SK-N-MC (cell line): ENCODE data around the gene SLC50A1.

ENCODE experiments used
- DNase-seq: peaks from one replicate; pipeline ENCODE4 v3.0.0-alpha.2; 2011; ENCODE audit warnings: low read depth, low spot score
- H3K27ac ChIP-seq: fragments of 200-600 bp; sonication (generic); 2 replicates; pipeline ENCODE4 v1.5.1; 2016; ENCODE audit warnings: mixed run types
- H3K36me3 ChIP-seq: fragments of 200-600 bp; sonication (generic); 2 replicates; pipeline ENCODE4 v1.6.1; 2017; ENCODE audit warnings: antibody characterized with exemption, low read length, mixed read lengths; ENCODE audit not compliant: insufficient read depth
- H3K4me3 ChIP-seq: fragments of 200-600 bp; sonication (generic); 2 replicates; pipeline ENCODE4 v1.5.1; 2016
- H3K9ac ChIP-seq: fragments of 200-600 bp; sonication (generic); 2 replicates; pipeline ENCODE4 v1.8.0; 2017; ENCODE audit warnings: mixed run types, mixed read lengths; ENCODE audit not compliant: insufficient read length
- H3K9me3 ChIP-seq: fragments of 200-600 bp; sonication (generic); 2 replicates; pipeline ENCODE4 v1.6.1; 2017; ENCODE audit warnings: low read depth, mild to moderate bottlenecking, antibody characterized with exemption, low read length, moderate library complexity, mixed read lengths
- EZH2 ChIP-seq: fragments of 200-600 bp; sonication (generic); IDR thresholded peaks from one replicate; pipeline ENCODE4 v1.6.1; 2017; ENCODE audit warnings: antibody characterized with exemption
- FOXP2 ChIP-seq: optimal IDR thresholded peaks from 2 replicates; pipeline ENCODE3; 2011; ENCODE audit warnings: mild to moderate bottlenecking, moderate library complexity; ENCODE audit not compliant: insufficient read depth; ENCODE audit errors: extremely low read length, control extremely low read depth
- POLR2AphosphoS5 ChIP-seq: IDR thresholded peaks from 2 replicates; pipeline ENCODE4 v1.6.1; 2012; ENCODE audit warnings: mild to moderate bottlenecking, low read depth, low read length, borderline replicate concordance

Gene SLC50A1

DNA sequence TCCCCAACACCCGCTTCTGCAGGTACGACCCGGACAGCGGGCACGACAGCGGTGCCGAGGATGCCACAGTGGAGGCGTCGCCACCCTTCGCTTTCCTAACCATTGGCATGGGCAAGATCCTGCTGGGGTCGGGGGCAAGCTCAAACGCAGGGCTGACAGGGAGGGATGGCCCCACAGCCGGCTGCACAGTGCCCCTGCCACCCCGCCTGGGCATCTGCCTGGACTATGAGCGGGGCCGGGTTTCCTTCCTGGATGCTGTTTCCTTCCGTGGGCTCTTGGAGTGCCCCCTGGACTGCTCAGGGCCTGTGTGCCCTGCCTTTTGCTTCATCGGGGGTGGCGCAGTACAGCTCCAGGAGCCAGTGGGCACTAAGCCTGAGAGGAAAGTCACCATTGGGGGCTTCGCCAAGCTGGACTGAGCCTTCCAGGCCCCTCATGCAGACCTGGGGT, 48.1 kb downstream of the SLC50A1 start:
- Histone ChIP-seq H3K9ac (no peak overlapping the region), H3K27ac (no peak overlapping the region), H3K36me3 (peaks cover 6% of the 10 kb centered on the region; the same call in 1 of the 2 replicates), H3K9me3 (no peaks in the 10 kb centered on the region), H3K4me3 (no peak overlapping the region)
- no peak for DNase-seq
- TF ChIP-seq EZH2: no peak
- no peak for TF ChIP-seq POLR2AphosphoS5
- TF ChIP-seq FOXP2: no peak

DNA sequence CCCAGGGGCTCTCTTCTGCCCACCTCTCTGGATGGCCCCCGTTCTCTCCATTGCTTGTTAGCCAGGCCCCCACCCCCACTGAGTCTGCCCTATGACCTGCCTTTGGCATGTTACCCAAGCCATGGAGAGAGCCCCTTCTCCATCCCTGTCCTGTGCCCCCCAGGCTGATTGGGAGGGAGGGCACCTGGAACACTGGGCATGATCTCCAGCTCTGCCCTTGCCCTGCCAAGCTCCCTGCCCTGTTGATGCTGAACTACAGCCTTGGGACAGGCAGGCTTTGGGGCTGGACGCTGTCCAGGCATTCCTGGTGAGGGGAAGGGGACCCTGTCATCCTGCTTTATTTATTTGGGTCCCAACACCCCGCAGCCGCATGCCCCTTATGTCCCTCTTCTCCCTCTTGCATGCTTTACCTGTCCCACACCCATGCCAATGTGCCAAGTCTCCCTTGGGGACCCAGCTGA, 48.7 kb downstream of the SLC50A1 start:
- H3K4me3 ChIP-seq: no peak overlapping the region
- no peak overlapping the region for H3K9ac ChIP-seq
- H3K9me3 ChIP-seq: no peaks in the 10 kb centered on the region
- no peak for DNase-seq
- peaks cover 5% of the 10 kb centered on the region; the same call in 1 of the 2 replicates for H3K36me3 ChIP-seq
- no peak overlapping the region for H3K27ac ChIP-seq
- TF ChIP-seq FOXP2: no peak
- TF ChIP-seq POLR2AphosphoS5: no peak
- no peak for TF ChIP-seq EZH2

DNA sequence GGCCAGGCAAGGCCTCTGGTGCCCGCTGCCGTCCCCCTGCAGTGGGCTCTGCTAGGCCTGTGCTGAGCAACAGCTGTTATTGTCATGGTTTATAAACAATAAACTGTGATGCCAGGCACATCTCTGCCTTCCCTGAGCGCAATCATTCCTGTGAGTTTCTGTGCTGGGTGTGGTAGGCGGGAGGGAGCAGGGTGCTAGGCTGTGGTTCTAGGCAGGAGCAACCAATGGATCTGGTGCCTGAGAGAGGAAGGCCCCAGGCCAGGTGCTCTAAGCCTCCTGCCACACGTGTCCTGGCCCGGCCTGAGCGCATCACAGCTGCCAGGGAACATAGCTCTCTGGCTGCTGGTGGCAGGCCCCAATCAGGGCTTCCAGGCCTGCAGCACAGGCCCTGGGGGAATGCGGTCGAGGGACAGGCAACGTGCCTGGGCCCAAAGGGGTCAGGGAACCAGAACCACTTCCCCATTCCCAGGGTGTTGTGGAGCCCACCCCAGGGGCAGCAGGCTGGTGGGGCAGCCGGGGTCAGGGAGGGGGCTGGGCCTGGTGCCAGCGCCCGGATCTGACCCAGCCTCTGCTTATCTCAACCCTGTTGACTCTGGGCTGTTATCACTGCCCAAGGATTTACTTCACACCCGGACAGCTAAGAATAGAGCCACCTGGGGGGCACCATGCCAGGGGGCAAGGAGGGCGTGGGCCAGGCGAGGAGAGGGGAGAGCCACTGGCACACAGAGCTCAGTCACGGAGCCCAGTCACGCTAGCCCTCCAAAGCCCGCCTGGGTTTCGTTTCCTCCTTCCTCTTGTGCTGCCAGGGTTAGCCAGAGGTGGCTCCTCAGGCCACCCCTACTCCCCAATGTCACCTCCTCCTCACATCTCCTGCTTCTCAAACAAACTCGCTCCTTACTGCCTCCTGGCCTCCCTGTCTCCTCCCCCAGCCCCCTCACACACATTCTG, 49.5 kb downstream of the SLC50A1 start:
- H3K4me3 ChIP-seq: no peak overlapping the region
- H3K9me3 ChIP-seq: no peaks in the 10 kb centered on the region
- no peak overlapping the region for H3K27ac ChIP-seq
- H3K36me3 ChIP-seq: no peaks in the 10 kb centered on the region
- no peak for DNase-seq
- no peak overlapping the region for H3K9ac ChIP-seq
- TF ChIP-seq EZH2: no peak
- no peak for TF ChIP-seq POLR2AphosphoS5
- TF ChIP-seq FOXP2: no peak

DNA sequence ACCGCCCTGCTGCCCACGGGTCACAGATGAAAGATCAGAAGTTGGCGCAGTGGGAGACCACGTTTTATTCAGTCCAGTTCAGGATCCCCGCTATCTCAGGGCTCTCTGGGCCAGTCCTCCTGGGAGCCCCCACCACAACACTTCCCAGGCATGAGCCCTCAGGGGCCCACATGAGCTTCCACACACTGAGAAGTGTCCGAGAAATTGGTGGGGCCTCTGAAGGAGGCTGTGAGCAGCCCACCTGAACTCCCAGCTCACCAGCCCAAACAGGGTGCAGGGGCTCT, 50.1 kb downstream of the SLC50A1 start:
- Histone ChIP-seq H3K4me3 (no peak overlapping the region), H3K27ac (no peak overlapping the region), H3K9ac (no peak overlapping the region), H3K36me3 (no peaks in the 10 kb centered on the region), H3K9me3 (no peaks in the 10 kb centered on the region)
- DNase-seq: no peak
- TF ChIP-seq EZH2 (no peak), FOXP2 (no peak), POLR2AphosphoS5 (no peak)

DNA sequence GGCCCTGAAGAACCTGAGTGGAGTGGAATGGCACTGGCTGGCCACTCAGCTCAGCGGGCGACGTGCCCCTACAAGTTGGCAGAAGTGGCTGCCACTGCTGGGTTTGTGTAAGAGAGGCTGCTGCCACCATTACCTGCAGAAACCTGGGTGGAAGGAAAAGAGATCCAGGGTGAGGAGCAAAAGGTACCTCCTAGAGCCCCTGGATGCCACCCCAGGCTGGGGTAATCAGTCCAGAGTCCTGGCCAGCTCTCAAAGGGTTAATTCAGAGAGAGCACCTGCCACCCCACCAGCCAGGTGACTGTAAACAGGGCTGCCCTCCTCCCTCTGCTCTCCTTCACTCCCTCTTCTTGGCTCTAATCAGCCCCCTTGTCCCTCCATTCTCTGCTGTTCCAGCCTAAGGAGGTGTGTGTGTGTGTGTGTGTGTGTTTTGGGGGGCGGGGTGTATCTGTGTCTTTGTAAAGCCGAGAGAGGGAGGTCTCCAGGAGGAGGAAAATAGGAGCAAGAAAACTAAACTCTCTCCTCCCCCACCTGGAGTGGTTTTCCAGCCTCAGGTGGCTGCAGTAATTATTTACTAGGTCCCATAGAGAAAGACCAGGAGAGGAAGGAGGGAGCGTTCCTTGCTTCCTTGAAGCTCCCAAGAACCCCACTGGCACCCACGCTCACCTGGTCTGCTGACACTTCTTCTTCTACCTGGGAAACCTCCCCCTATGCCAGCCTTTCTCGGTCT, 50.6 kb downstream of the SLC50A1 start:
- DNase-seq: no peak
- Histone ChIP-seq H3K36me3 (no peaks in the 10 kb centered on the region), H3K4me3 (no peak overlapping the region), H3K27ac (no peak overlapping the region), H3K9me3 (no peaks in the 10 kb centered on the region), H3K9ac (no peak overlapping the region)
- TF ChIP-seq POLR2AphosphoS5 (no peak), EZH2 (no peak), FOXP2 (no peak)

DNA sequence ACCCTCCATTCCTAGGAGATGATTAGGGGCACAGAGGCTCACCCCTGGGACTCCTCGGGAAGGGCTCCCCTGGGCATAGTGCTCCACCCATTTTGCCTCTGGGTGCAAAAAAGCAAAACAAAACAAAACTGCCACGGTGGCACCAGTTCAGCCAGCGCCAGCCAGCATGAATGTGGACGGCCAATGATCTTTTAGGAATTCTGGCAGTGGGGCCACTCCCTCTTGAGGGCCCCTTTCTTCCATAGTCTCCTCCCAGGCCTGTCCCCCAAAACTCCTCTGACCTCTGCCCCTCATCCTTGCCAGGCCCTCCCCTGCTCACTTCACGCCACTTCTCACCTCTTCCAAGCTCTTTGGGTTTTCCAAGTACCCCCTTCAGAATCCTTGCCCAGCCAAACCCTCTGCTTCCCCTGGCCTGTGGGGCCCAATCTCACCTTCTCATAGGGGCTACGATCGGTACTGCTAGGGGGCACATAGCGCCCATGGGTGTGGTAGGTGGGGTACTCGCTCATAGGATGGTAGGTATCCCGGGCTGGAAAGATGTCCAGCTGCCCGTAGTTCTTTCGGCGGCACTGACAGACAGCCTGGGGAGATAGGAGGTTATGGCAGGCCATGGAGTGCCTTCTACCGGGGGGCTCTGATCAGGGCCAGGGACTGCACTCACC, 51.3 kb downstream of the SLC50A1 start:
- Histone ChIP-seq H3K27ac (no peak overlapping the region), H3K9ac (no peak overlapping the region), H3K4me3 (no peak overlapping the region), H3K36me3 (no peaks in the 10 kb centered on the region), H3K9me3 (no peaks in the 10 kb centered on the region)
- DNase-seq: no peak
- TF ChIP-seq FOXP2 (no peak), POLR2AphosphoS5 (no peak), EZH2 (no peak)

DNA sequence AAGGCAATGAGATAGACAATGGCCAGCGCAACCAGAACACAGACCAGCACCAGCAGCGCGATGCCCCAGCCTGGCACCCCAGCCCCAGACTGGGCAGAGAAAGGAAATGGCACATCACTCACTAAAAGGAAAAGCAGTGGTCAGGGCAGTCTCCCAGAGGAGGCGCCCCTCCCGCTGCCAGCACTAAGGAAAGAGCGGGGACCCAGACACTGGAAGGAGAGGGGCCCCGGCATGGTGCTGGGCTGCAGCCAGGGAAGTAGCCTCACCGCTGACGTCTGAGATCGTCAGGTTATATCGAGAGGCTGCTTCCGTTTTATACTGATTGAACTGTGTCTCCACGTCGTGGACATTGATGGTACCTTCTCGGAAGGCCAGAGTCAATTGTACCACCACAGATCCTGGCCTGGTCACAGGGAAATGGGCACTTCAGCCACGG, 51.8 kb downstream of the SLC50A1 start:
- H3K9me3 ChIP-seq: no peaks in the 10 kb centered on the region
- peak overlapping the region; percentile 4; the same call in 1 of the 2 replicates for H3K27ac ChIP-seq
- no peak for DNase-seq
- H3K36me3 ChIP-seq: no peaks in the 10 kb centered on the region
- no peak overlapping the region for H3K4me3 ChIP-seq
- H3K9ac ChIP-seq: no peak overlapping the region
- no peak for TF ChIP-seq POLR2AphosphoS5
- TF ChIP-seq FOXP2: no peak
- TF ChIP-seq EZH2: no peak

DNA sequence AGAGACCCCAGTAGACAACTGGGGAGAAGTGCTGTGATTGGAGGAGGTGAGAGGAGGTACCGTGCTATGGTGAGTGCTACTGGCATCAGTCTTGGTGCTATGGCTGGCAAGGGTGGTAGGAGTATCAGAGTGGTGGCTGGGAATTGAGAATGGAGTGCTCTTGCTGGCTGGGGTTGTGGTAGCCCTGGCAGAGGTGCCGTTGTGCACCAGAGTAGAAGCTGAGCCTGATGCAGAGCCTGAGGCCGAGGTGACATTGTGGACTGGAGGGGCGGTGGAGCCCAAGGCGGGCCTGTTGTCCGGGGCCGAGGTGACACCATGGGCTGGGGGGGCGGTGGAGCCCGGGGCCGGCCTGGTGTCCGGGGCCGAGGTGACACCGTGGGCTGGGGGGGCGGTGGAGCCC, 52.6 kb downstream of the SLC50A1 start:
- H3K4me3 ChIP-seq: no peak overlapping the region
- H3K27ac ChIP-seq: peak overlapping the region; percentile 4; the same call in 1 of the 2 replicates
- H3K36me3 ChIP-seq: no peaks in the 10 kb centered on the region
- H3K9ac ChIP-seq: no peak overlapping the region
- no peaks in the 10 kb centered on the region for H3K9me3 ChIP-seq
- TF ChIP-seq EZH2 (no peak), FOXP2 (no peak), POLR2AphosphoS5 (no peak)
- DNase-seq: no peak
